SK-N-MC (cell line): ENCODE results near the gene PANX3.

ENCODE experiments used
- EZH2 ChIP-seq: fragments of 200-600 bp; sonication (generic); IDR thresholded peaks from one replicate; pipeline ENCODE4 v1.6.1; 2017; ENCODE audit warnings: antibody characterized with exemption
- FOXP2 ChIP-seq: optimal IDR thresholded peaks from 2 replicates; pipeline ENCODE3; 2011; ENCODE audit warnings: mild to moderate bottlenecking, moderate library complexity; ENCODE audit not compliant: insufficient read depth; ENCODE audit errors: extremely low read length, control extremely low read depth
- POLR2AphosphoS5 ChIP-seq: IDR thresholded peaks from 2 replicates; pipeline ENCODE4 v1.6.1; 2012; ENCODE audit warnings: mild to moderate bottlenecking, low read depth, low read length, borderline replicate concordance

- no peak for TF ChIP-seq POLR2AphosphoS5
- TF ChIP-seq EZH2 = no peak
- TF ChIP-seq FOXP2 = no peak
Observed at GRCh38 chr11:124578761-124579160, 32.5 kb upstream of the PANX3 start.
